Lung (tissue), 12 donors: Measurements from ENCODE around the gene CCDC30. TPM values are rescaled to one million over a fixed set of nuclear protein-coding genes. Genes with fewer than 3 reads are reported as not detected.
A peak's percentile ranks its signal among the peaks of the same experiment; 100 is the strongest.

Experiments used
- ATAC-seq: fragments of 200-7000 bp; cut with Tn5 transposase; one replicate; pipeline ENCODE4 v1.9.1; 2020; ENCODE audit warnings: moderate number of reproducible peaks; ENCODE audit not compliant: insufficient read depth, low FRiP score
- DNase-seq, 3 donors: peaks; one replicate each; pipeline ENCODE4 v3.0.0-alpha.2; 2013 to 2017
- H3K27ac ChIP-seq, 2 donors: one replicate each; pipeline ENCODE4 v1.5.1; 2013; ENCODE audit warnings: mild to moderate bottlenecking in 2 of 2, moderate library complexity in 2 of 2, control low read depth in 1 of 2, inconsistent platforms in 1 of 2, low read depth in 1 of 2, low read length in 1 of 2
- H3K27me3 ChIP-seq, 3 donors: one replicate each; pipeline ENCODE4 v1.5.1; 2013; ENCODE audit warnings: low read length in 2 of 3; ENCODE audit not compliant: control insufficient read depth in 3 of 3, insufficient read depth in 3 of 3
- H3K36me3 ChIP-seq, 4 donors: one replicate each; pipeline ENCODE4 v1.5.1; 2013; ENCODE audit warnings: low read length in 4 of 4, mild to moderate bottlenecking in 1 of 4, moderate library complexity in 1 of 4; ENCODE audit not compliant: control insufficient read depth in 4 of 4, insufficient read depth in 4 of 4
- H3K4me1 ChIP-seq, 5 donors: one replicate each; pipeline ENCODE4 v1.5.1; 2013; ENCODE audit warnings: low read length in 5 of 5, mild to moderate bottlenecking in 2 of 5, moderate library complexity in 1 of 5; ENCODE audit not compliant: control insufficient read depth in 5 of 5, insufficient read depth in 5 of 5
- H3K4me3 ChIP-seq: one replicate; pipeline ENCODE4 v1.5.1; 2013; ENCODE audit warnings: mild to moderate bottlenecking, control low read depth, moderate library complexity
- H3K9ac ChIP-seq, 2 donors: one replicate each; pipeline ENCODE4 v1.5.1; 2013; ENCODE audit warnings: low read length in 2 of 2, control low read depth in 1 of 2; ENCODE audit not compliant: insufficient read depth in 1 of 2
- H3K9me3 ChIP-seq, 4 donors: one replicate each; pipeline ENCODE4 v1.5.1; 2013; ENCODE audit warnings: low read length in 3 of 4, mild to moderate bottlenecking in 1 of 4, moderate library complexity in 1 of 4; ENCODE audit not compliant: control insufficient read depth in 4 of 4, insufficient read depth in 3 of 4
- CTCF ChIP-seq: IDR thresholded peaks from 2 replicates; pipeline ENCODE4 v1.5.1; 2012; ENCODE audit warnings: mild to moderate bottlenecking; ENCODE audit errors: control extremely low read depth, extremely low read depth
- WGBS, 2 donors: extraction: QIAGEN DNeasy Blood & Tissue Kit; methylation state at CpG; one replicate each; pipeline ENCODE4 v1.1.7; 2013; 5-methylcytosine and 5-hydroxymethylcytosine counted together
- polyA plus RNA-seq, 2 donors: library from polyadenylated mRNA; stranded (reverse); fragments of 200-250 nt; gene quantifications; one replicate each; pipeline ENCODE4 v1.2.1, GENCODE V29; 2013
- total RNA-seq, 2 donors: library from RNA; depleted of rRNA in 1 of 2; stranded (reverse); fragments of >200 nt in 1 of 2; gene quantifications; one replicate each; pipeline ENCODE4 v1.2.1, GENCODE V29; 2014 to 2021
- donor health status: control.
- donor health status: control.
- donor health status: Bipolar disorder and iron deficiency.
- donor health status: healthy.
- donor health status: DM: yes; HTN: yes; CAD: no.

CCDC30 gene
- total and polyA plus RNA-seq, 4 donors, result 1.5 to 21.4 (median 9.2) TPM

- WGBS, 2 donors, result 79 to 96% methylated on average over 2 of the region's 2 CpGs
- H3K4me3 ChIP-seq, result no peak overlapping the region
- no peaks in the 10 kb centered on the region for H3K27me3 ChIP-seq
- DNase-seq (no peak), ATAC-seq (no peak)
- no peak for TF ChIP-seq CTCF
- H3K27ac ChIP-seq, result no peak overlapping the region
- peaks cover 2 to 16% (median 5%) of the 10 kb centered on the region in 4 donors for H3K36me3 ChIP-seq
- peaks cover 0 to 23% (median 4%) of the 10 kb centered on the region in 5 donors for H3K4me1 ChIP-seq
- H3K9me3 ChIP-seq, result no peaks in the 10 kb centered on the region
- no peak overlapping the region for H3K9ac ChIP-seq
Observed at GRCh38 chr1:42461196-42461595, 1.9 kb upstream of the CCDC30 start.

DNA sequence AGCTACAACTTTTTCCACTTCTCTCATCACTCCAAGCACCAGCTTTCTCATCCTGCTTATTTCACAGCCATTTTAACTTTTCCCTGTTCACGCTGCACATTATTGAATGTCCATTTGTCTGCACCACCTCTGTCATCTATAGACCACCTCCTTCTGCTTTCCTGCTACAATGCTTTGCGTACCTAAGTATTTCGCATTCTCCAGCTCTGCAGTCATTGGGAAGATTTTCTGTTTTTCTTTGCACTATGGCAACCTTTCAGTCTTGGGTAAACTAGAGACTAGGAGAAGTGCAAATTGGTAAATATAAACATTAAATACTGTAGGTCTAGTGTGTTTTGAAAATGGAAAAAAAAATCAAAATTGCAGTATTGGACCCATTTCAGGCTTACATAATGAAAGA lies 835 bp downstream of the CCDC30 start:
- 71 to 76% methylated on average over 3 of the region's 3 CpGs for WGBS, 2 donors
- TF ChIP-seq CTCF, result no peak
- peaks cover 2 to 10% (median 4%) of the 10 kb centered on the region in 4 donors for H3K36me3 ChIP-seq
- peak in 2 of 3 donors; percentile 8 to 30 for DNase-seq
- H3K9ac ChIP-seq, result peak overlapping the region; percentile 20 to 47
- H3K4me3 ChIP-seq, result peak overlapping the region; percentile 3
- peaks cover 0 to 15% (median 1%) of the 10 kb centered on the region in 5 donors for H3K4me1 ChIP-seq
- no peak for ATAC-seq
- no peak overlapping the region for H3K27ac ChIP-seq
- H3K9me3 ChIP-seq, result no peaks in the 10 kb centered on the region
- H3K27me3 ChIP-seq, result no peaks in the 10 kb centered on the region

DNA sequence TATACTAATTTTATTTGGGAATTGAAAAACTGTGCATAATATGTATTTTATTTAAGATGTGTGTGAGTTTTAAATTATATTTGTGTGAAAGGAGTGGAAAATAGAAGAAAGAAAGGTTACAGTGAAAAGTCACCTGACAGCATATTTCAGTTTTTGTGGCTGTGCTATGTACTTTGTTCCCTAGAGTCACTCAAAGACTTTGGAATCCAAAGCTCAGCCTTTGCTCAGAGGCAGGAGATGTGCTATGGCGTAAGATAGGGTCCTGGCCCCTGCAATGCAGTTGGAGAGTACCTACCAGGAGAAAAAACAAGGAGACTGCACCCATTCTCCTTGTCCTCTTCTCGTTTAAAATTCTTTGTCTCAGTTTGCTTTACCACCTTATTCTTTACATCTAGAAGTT lies 2.9 kb downstream of the CCDC30 start:
- no peak overlapping the region for H3K4me3 ChIP-seq
- no peak overlapping the region for H3K9ac ChIP-seq
- DNase-seq, result peak in 1 of 3 donors; percentile 4
- no peak for ATAC-seq
- TF ChIP-seq CTCF, result no peak
- H3K4me1 ChIP-seq, result peaks cover 0 to 15% (median 1%) of the 10 kb centered on the region in 5 donors
- no peaks in the 10 kb centered on the region for H3K27me3 ChIP-seq
- no peak overlapping the region for H3K27ac ChIP-seq
- H3K36me3 ChIP-seq, result peaks cover 0 to 2% (median 0%) of the 10 kb centered on the region in 4 donors
- no peaks in the 10 kb centered on the region for H3K9me3 ChIP-seq
- 87 to 93% methylated on average over 2 of the region's 2 CpGs for WGBS, 2 donors

GRCh38 chr1:42469727-42470126 lies 6.6 kb downstream of the CCDC30 start:
- Histone ChIP-seq H3K9ac (no peak overlapping the region), H3K4me3 (no peak overlapping the region), H3K36me3 (no peaks in the 10 kb centered on the region), H3K27me3 (no peaks in the 10 kb centered on the region), H3K9me3 (no peaks in the 10 kb centered on the region), H3K4me1 (peaks cover 0 to 1% (median 0%) of the 10 kb centered on the region in 5 donors), H3K27ac (no peak overlapping the region)
- ATAC-seq (no peak), DNase-seq (no peak)
- 90 to 95% methylated on average over 2 of the region's 2 CpGs for WGBS, 2 donors
- TF ChIP-seq CTCF, result no peak
